Measurements from ENCODE around the gene AGBL1.

The AGBL1 gene

GRCh38 chr15:86620157-86620556 lies 540.5 kb downstream of the AGBL1 start:
- Histone ChIP-seq H3K4me1 (ENCODE audit: control insufficient read depth, insufficient read depth, low read length) (peaks cover 5% of the 10 kb centered on the region), H3K4me3 (ENCODE audit: low read depth, low read length) (no peak overlapping the region), H3K9ac (ENCODE audit: low read depth, low read length) (no peak overlapping the region), H3K9me3 (ENCODE audit: control insufficient read depth, insufficient read depth, low read length) (no peaks in the 10 kb centered on the region), H3K27me3 (ENCODE audit: control insufficient read depth, insufficient read depth, low read length) (no peaks in the 10 kb centered on the region), H3K36me3 (ENCODE audit: control insufficient read depth, insufficient read depth, low read length) (no peaks in the 10 kb centered on the region)

DNA sequence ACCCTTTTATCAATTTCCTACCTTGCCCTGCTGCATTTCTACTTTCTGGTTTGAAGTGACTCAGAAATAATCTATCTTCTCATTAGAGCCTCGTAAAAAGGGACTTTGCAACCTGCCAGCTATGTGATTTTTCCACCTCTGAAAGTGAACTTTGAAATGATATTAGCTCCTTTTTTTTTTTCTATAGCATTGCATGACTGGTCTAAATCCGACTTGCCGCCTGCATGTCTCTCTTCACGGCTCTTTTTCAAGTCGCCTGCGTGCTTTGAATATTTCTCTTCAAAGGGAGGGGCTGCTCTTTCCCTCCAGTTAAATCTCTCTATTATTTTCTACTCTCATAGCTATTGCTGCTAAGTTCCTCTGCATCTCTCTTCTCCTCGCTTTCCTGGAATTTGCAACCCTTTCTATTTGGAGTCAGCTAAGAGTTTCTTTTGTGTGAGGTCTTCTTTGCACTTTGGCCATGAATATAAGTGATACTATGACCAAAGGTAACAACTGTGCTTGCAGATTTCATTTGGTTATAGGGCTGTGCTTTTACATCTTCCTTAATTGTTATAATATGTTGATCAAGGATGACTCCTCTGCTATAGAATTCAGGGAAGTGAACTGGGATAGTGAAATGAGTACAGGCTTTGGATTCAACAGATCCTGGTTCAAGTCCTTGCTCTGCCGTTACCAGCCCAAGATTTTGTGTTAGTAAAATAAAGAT lies 541.1 kb downstream of the AGBL1 start:
- H3K27me3 ChIP-seq (ENCODE audit: control insufficient read depth, insufficient read depth, low read length) = no peaks in the 10 kb centered on the region
- H3K9ac ChIP-seq (ENCODE audit: low read depth, low read length) = no peak overlapping the region
- no peaks in the 10 kb centered on the region for H3K36me3 ChIP-seq (ENCODE audit: control insufficient read depth, insufficient read depth, low read length)
- no peak overlapping the region for H3K4me3 ChIP-seq (ENCODE audit: low read depth, low read length)
- H3K4me1 ChIP-seq (ENCODE audit: control insufficient read depth, insufficient read depth, low read length) = peaks cover 5% of the 10 kb centered on the region
- no peaks in the 10 kb centered on the region for H3K9me3 ChIP-seq (ENCODE audit: control insufficient read depth, insufficient read depth, low read length)

DNA sequence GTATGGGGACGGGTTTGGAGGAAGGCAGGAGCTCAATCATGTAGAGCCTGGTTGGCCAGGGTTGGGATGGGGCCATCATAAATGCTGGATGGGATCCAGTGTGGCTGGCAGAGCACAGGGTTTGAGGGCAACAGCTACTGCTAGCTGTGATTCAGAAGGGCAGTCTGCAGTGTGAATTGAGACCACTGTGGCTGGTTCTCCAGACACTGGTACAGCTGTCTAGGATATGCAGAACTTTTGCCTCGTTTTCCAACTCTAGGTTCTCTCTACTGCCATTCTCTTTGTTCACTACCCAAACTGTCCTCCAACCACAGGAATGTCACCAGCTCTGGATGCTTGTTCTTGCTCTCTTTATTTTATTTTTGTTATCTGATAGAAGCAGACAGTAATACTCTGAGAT lies 543.6 kb downstream of the AGBL1 start:
- Histone ChIP-seq H3K27me3 (ENCODE audit: control insufficient read depth, insufficient read depth, low read length) (no peaks in the 10 kb centered on the region), H3K4me1 (ENCODE audit: control insufficient read depth, insufficient read depth, low read length) (peaks cover 5% of the 10 kb centered on the region), H3K4me3 (ENCODE audit: low read depth, low read length) (no peak overlapping the region), H3K9me3 (ENCODE audit: control insufficient read depth, insufficient read depth, low read length) (no peaks in the 10 kb centered on the region), H3K36me3 (ENCODE audit: control insufficient read depth, insufficient read depth, low read length) (no peaks in the 10 kb centered on the region), H3K9ac (ENCODE audit: low read depth, low read length) (no peak overlapping the region)

- no peak overlapping the region for H3K4me3 ChIP-seq (ENCODE audit: low read depth, low read length)
- no peaks in the 10 kb centered on the region for H3K36me3 ChIP-seq (ENCODE audit: control insufficient read depth, insufficient read depth, low read length)
- H3K27me3 ChIP-seq (ENCODE audit: control insufficient read depth, insufficient read depth, low read length) = no peaks in the 10 kb centered on the region
- H3K9ac ChIP-seq (ENCODE audit: low read depth, low read length) = no peak overlapping the region
- no peaks in the 10 kb centered on the region for H3K9me3 ChIP-seq (ENCODE audit: control insufficient read depth, insufficient read depth, low read length)
- peaks cover 5% of the 10 kb centered on the region for H3K4me1 ChIP-seq (ENCODE audit: control insufficient read depth, insufficient read depth, low read length)
Measured at GRCh38 chr15:86624261-86625036, 544.8 kb downstream of the AGBL1 start.

DNA sequence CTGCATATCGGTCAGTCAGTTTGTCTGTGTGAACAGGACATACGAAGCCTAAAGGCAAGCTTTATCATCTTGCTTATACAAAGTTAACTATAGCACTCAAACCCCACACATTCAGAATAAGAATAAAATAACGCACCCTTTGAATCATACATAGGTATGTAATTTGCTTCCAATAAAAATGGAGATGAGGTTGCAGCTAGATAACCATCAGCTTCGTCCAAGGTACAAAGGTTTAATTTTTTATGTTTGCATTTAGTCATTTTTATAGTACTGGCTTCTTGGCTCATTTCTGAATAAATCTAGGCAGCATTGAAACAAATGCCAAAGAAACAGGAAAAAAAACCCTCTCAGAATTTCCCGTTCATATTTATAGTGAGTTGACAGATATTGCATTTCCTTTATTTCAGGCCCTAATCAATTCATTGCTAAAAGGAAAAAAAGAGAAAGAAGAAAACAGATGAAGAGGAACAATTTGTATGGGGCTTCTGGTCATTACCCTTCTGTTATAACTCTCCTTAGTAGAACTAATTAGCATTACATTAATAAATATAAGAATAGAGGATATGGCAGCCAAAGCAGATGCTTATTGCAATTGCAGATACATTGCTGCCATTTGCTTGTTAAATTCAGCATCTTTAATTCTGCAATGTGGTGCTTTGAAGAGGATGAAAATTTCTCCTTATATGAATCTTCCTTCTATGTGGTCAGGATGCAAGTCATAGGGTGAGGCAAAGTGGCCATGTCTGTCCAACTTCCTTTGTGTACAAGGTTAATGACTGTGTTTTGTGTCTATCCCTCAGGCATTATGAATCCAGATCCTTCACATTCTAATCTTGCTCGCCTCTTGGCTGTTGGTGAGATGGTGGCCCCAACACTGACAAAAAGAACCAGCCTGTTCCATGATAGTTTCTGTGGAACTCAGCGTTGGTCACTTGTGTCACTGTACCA lies 550.0 kb downstream of the AGBL1 start:
- peaks cover 2% of the 10 kb centered on the region for H3K4me1 ChIP-seq (ENCODE audit: control insufficient read depth, insufficient read depth, low read length)

DNA sequence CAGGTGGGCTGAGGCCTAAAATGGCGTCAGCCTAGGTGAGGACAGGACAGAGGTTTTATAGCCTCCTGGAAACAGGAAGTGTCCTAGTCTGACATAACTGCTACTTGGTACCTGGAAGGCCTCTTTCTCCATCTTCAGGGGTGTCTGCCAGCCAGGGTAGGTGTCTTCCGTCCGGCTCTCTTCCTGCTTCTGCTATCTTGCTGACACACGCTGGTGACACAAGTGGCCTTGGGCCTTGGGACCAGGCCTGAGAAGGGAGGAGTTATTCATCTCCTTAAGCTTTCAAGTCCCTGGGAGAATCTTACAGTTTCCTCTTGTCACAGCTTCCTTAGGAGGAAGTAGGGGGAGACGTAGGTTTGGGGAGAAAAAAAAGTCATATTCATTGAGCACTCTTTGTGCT lies 551.3 kb downstream of the AGBL1 start:
- Histone ChIP-seq H3K4me3 (ENCODE audit: low read depth, low read length) (no peak overlapping the region), H3K36me3 (ENCODE audit: control insufficient read depth, insufficient read depth, low read length) (no peaks in the 10 kb centered on the region), H3K9ac (ENCODE audit: low read depth, low read length) (no peak overlapping the region), H3K4me1 (ENCODE audit: control insufficient read depth, insufficient read depth, low read length) (no peaks in the 10 kb centered on the region), H3K27me3 (ENCODE audit: control insufficient read depth, insufficient read depth, low read length) (no peaks in the 10 kb centered on the region), H3K9me3 (ENCODE audit: control insufficient read depth, insufficient read depth, low read length) (no peaks in the 10 kb centered on the region)

More for the DNA sequence above, 550.0 kb downstream of the AGBL1 start:
- H3K4me3 ChIP-seq (ENCODE audit: low read depth, low read length) = no peak overlapping the region
- no peaks in the 10 kb centered on the region for H3K36me3 ChIP-seq (ENCODE audit: control insufficient read depth, insufficient read depth, low read length)
- no peaks in the 10 kb centered on the region for H3K9me3 ChIP-seq (ENCODE audit: control insufficient read depth, insufficient read depth, low read length)
- H3K9ac ChIP-seq (ENCODE audit: low read depth, low read length) = no peak overlapping the region
- no peaks in the 10 kb centered on the region for H3K27me3 ChIP-seq (ENCODE audit: control insufficient read depth, insufficient read depth, low read length)

DNA sequence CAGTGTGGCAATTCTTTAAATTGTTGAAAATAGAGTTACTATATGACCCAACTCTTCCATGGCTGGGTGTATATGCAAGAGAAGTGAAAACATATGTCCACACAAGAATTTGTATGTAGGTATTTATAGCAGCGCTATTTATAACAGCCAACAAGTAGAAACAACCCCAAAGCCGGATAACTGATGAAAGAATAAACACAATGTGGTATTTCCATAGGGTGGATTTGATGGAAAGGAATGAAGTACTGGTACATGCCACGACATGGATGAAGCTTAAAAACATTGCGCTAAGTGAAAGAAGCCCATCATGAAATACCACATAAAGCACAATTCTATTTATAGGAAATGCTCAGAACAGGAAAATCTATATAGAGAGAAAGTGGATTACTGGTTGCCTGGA lies 554.5 kb downstream of the AGBL1 start:
- Histone ChIP-seq H3K4me1 (ENCODE audit: control insufficient read depth, insufficient read depth, low read length) (no peaks in the 10 kb centered on the region), H3K4me3 (ENCODE audit: low read depth, low read length) (no peak overlapping the region), H3K9ac (ENCODE audit: low read depth, low read length) (no peak overlapping the region), H3K36me3 (ENCODE audit: control insufficient read depth, insufficient read depth, low read length) (no peaks in the 10 kb centered on the region), H3K27me3 (ENCODE audit: control insufficient read depth, insufficient read depth, low read length) (no peaks in the 10 kb centered on the region), H3K9me3 (ENCODE audit: control insufficient read depth, insufficient read depth, low read length) (no peaks in the 10 kb centered on the region)

GRCh38 chr15:86634992-86635638 lies 555.4 kb downstream of the AGBL1 start:
- Histone ChIP-seq H3K27me3 (ENCODE audit: control insufficient read depth, insufficient read depth, low read length) (no peaks in the 10 kb centered on the region), H3K36me3 (ENCODE audit: control insufficient read depth, insufficient read depth, low read length) (no peaks in the 10 kb centered on the region), H3K4me1 (ENCODE audit: control insufficient read depth, insufficient read depth, low read length) (no peaks in the 10 kb centered on the region)

GRCh38 chr15:86644339-86644738 lies 564.7 kb downstream of the AGBL1 start:
- Histone ChIP-seq H3K4me3 (ENCODE audit: low read depth, low read length) (no peak overlapping the region), H3K27me3 (ENCODE audit: control insufficient read depth, insufficient read depth, low read length) (no peaks in the 10 kb centered on the region), H3K9ac (ENCODE audit: low read depth, low read length) (no peak overlapping the region), H3K4me1 (ENCODE audit: control insufficient read depth, insufficient read depth, low read length) (no peaks in the 10 kb centered on the region), H3K9me3 (ENCODE audit: control insufficient read depth, insufficient read depth, low read length) (no peaks in the 10 kb centered on the region), H3K36me3 (ENCODE audit: control insufficient read depth, insufficient read depth, low read length) (no peaks in the 10 kb centered on the region)

More at GRCh38 chr15:86634992-86635638, 555.4 kb downstream of the AGBL1 start:
- H3K9me3 ChIP-seq (ENCODE audit: control insufficient read depth, insufficient read depth, low read length) = no peaks in the 10 kb centered on the region
- no peak overlapping the region for H3K9ac ChIP-seq (ENCODE audit: low read depth, low read length)
- H3K4me3 ChIP-seq (ENCODE audit: low read depth, low read length) = no peak overlapping the region

GRCh38 chr15:86645925-86646500 lies 566.3 kb downstream of the AGBL1 start:
- H3K27me3 ChIP-seq (ENCODE audit: control insufficient read depth, insufficient read depth, low read length) = no peaks in the 10 kb centered on the region
- H3K4me1 ChIP-seq (ENCODE audit: control insufficient read depth, insufficient read depth, low read length) = no peaks in the 10 kb centered on the region
- H3K4me3 ChIP-seq (ENCODE audit: low read depth, low read length) = no peak overlapping the region
- no peaks in the 10 kb centered on the region for H3K36me3 ChIP-seq (ENCODE audit: control insufficient read depth, insufficient read depth, low read length)
- no peak overlapping the region for H3K9ac ChIP-seq (ENCODE audit: low read depth, low read length)
- H3K9me3 ChIP-seq (ENCODE audit: control insufficient read depth, insufficient read depth, low read length) = no peaks in the 10 kb centered on the region
